Fibroblast of pulmonary artery (primary cell): ENCODE results near the gene ALK.

Experiments
- DNase-seq: peaks from one replicate; pipeline ENCODE4 v3.0.0-alpha.2; 2010; ENCODE audit warnings: low read depth
- H3K4me3 ChIP-seq: replicated peaks from 2 replicates; pipeline ENCODE4 v1.5.1; 2011; ENCODE audit warnings: low read depth, mild to moderate bottlenecking, control low read depth, low read length, moderate library complexity
- CTCF ChIP-seq: IDR thresholded peaks from 2 replicates; pipeline ENCODE4 v1.5.1; 2011; ENCODE audit warnings: mild to moderate bottlenecking, control low read depth, low read length, inconsistent platforms; ENCODE audit errors: missing control alignments

ALK gene

DNA sequence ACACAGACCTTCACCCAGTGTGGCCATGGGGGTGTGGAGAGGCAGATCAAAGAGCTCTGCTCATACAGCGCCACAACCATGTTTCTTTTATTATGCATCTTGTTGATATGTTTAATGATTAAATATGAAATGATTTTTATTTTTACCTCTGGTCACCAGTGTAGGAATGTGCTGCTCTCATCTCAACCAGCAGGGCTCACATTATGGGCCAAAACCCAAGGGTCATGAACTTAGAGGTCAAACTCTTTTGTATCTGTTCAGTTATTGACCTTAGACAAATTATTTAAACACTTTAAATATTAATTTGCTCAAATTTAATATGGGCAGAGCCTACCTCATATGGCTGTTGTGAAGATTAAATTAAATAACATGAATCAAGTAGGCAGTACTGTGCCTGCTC is 386.2 kb downstream of the ALK start:
- DNase-seq, result no peak
- H3K4me3 ChIP-seq, result no peak overlapping the region
- TF ChIP-seq CTCF, result no peak

DNA sequence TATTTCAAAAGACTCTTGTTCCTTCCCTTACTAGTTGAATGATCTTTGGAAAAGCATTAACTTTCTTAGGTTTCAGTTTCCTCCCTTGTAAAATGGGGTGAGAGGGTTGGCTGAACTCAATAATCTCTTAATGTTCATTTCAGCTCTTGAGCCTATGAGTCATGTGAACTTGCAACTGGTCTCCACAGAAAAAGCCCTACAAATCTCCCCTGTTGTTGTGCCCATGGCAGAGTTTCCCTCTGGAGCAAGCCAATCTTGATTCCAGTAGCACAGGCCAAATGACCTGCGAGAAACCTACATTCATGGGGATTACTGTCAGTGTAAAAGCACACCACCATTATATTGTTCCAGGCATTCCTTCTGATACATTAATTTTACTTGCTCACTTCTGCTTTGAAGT is 388.9 kb downstream of the ALK start:
- no peak for TF ChIP-seq CTCF
- no peak for DNase-seq
- H3K4me3 ChIP-seq, result no peak overlapping the region

DNA sequence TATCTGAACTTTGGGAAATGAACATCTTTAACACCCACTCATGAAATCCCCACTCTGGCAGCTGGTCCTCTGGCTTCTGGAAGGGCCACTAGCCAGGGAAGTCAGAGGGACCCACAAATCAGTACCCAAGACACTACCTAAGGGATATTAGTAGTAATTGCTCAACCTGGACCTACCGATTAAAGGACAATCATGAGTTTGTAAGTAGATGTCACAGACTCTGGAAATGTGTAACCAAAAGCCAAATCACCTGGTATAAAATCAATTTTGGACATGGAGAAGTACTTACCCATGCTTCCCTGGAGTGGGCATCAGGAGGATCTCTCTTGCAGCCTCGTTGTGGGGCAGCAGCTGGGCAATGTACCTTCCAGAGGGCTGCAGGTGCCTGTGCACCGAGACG is 389.8 kb downstream of the ALK start:
- no peak for TF ChIP-seq CTCF
- no peak overlapping the region for H3K4me3 ChIP-seq
- DNase-seq, result no peak

GRCh38 chr2:29530281-29530680 is 391.1 kb downstream of the ALK start:
- no peak for TF ChIP-seq CTCF
- DNase-seq, result peak; percentile 6
- no peak overlapping the region for H3K4me3 ChIP-seq

- no peak for TF ChIP-seq CTCF
- peak; percentile 49 for DNase-seq
- H3K4me3 ChIP-seq, result no peak overlapping the region
Observed at GRCh38 chr2:29528891-29529520, 392.4 kb downstream of the ALK start.

GRCh38 chr2:29528371-29528770 is 393.0 kb downstream of the ALK start:
- TF ChIP-seq CTCF, result no peak
- H3K4me3 ChIP-seq, result no peak overlapping the region
- no peak for DNase-seq

DNA sequence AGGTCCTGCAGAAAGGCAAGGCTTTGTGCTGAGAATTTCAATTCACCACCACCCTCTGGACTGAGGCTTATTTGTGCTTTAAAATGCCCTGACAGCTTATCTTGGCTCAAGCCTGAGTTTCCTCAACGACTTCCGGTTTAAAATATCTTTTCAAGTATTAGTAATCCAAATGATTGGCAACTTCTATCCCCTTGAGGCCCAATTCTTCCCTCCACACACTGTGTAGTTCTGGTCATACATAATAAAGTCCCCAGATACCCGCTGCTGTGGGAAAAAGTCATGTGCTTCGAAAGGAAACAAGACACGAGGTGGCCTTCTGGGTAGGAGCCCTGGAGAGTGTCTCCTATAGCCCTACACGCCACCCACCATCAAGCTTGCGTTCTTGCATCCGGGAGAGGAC is 393.4 kb downstream of the ALK start:
- peak; percentile 38 for DNase-seq
- H3K4me3 ChIP-seq, result no peak overlapping the region
- TF ChIP-seq CTCF, result no peak
